Stimulated activated CD4-positive, alpha-beta T cell treated with anti-CD3 and anti-CD28 coated beads, Interleukin-1b, Interleukin-23, amount 100 ng/mL, for 24 hours (primary cell): Measurements from ENCODE around the gene RBPJL.

Source experiments
- DNase-seq, 4 experiments: peaks; one replicate each; pipeline ENCODE4 v3.0.0-alpha.2; 2020; ENCODE audit warnings: low read depth in 4 of 4, low spot score in 1 of 4

Gene RBPJL

GRCh38 chr20:45316150-45317080, 9.8 kb downstream of the RBPJL start:
- DNase-seq = no peak

GRCh38 chr20:45317826-45318225, 11.2 kb downstream of the RBPJL start:
- no peak for DNase-seq

- DNase-seq = no peak
Observed at GRCh38 chr20:45318386-45318939, 11.8 kb downstream of the RBPJL start.

- DNase-seq = no peak
Observed at GRCh38 chr20:45318948-45319347, 12.3 kb downstream of the RBPJL start.

- DNase-seq = no peak
Observed at GRCh38 chr20:45320948-45321595, 14.4 kb downstream of the RBPJL start.

- DNase-seq = no peak
Observed at GRCh38 chr20:45322952-45323383, 16.3 kb downstream of the RBPJL start.

- no peak for DNase-seq
Observed at GRCh38 chr20:45323731-45324130, 17.1 kb downstream of the RBPJL start.

GRCh38 chr20:45325371-45325770, 18.7 kb downstream of the RBPJL start:
- no peak for DNase-seq

GRCh38 chr20:45328451-45328850, 21.8 kb downstream of the RBPJL start:
- no peak for DNase-seq

GRCh38 chr20:45329497-45330319, 23.1 kb downstream of the RBPJL start:
- DNase-seq = no peak

GRCh38 chr20:45330476-45330875, 23.8 kb downstream of the RBPJL start:
- no peak for DNase-seq

- no peak for DNase-seq
Observed at GRCh38 chr20:45336530-45337366, 30.1 kb downstream of the RBPJL start.

GRCh38 chr20:45337367-45338120, 30.9 kb downstream of the RBPJL start:
- DNase-seq = no peak

GRCh38 chr20:45338121-45339030, 31.7 kb downstream of the RBPJL start:
- no peak for DNase-seq

- no peak for DNase-seq
Observed at GRCh38 chr20:45339084-45339483, 32.4 kb downstream of the RBPJL start.

- no peak for DNase-seq
Observed at GRCh38 chr20:45339799-45340198, 33.2 kb downstream of the RBPJL start.

GRCh38 chr20:45340236-45340847, 33.7 kb downstream of the RBPJL start:
- no peak for DNase-seq

- no peak for DNase-seq
Observed at GRCh38 chr20:45340951-45341350, 34.3 kb downstream of the RBPJL start.
